Measurements from ENCODE around the gene MRRF.

DNA sequence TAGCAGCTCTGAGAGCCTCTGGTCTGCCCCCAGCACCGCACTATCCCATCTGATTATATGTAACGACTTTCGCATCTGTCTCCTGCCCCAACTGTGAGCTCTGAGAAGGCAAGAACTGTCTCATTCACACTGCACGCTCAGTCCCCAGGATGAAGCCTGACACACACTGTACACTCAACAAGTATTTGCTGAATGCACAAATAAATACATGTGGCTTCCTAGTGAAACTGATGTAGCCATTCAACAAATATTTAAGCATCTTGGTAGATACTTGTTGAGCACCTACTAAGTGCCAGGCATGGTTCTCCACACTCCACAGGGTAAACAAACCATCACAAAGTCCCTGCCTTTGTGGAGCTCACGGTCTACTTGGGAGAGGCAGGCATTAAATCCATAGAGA is 71.5 kb downstream of the MRRF start:
- TF ChIP-seq CTCF (IDR thresholded peaks at IDR 0.05; ENCODE audit: insufficient read depth, low read length) (no peak), POLR2AphosphoS5 (IDR thresholded peaks at IDR 0.05; ENCODE audit: low read depth) (no peak)
- TF ChIP-seq, protein P1, sequence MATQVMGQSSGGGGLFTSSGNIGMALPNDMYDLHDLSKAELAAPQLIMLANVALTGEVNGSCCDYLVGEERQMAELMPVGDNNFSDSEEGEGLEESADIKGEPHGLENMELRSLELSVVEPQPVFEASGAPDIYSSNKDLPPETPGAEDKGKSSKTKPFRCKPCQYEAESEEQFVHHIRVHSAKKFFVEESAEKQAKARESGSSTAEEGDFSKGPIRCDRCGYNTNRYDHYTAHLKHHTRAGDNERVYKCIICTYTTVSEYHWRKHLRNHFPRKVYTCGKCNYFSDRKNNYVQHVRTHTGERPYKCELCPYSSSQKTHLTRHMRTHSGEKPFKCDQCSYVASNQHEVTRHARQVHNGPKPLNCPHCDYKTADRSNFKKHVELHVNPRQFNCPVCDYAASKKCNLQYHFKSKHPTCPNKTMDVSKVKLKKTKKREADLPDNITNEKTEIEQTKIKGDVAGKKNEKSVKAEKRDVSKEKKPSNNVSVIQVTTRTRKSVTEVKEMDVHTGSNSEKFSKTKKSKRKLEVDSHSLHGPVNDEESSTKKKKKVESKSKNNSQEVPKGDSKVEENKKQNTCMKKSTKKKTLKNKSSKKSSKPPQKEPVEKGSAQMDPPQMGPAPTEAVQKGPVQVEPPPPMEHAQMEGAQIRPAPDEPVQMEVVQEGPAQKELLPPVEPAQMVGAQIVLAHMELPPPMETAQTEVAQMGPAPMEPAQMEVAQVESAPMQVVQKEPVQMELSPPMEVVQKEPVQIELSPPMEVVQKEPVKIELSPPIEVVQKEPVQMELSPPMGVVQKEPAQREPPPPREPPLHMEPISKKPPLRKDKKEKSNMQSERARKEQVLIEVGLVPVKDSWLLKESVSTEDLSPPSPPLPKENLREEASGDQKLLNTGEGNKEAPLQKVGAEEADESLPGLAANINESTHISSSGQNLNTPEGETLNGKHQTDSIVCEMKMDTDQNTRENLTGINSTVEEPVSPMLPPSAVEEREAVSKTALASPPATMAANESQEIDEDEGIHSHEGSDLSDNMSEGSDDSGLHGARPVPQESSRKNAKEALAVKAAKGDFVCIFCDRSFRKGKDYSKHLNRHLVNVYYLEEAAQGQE (IDR thresholded peaks at IDR 0.05; ENCODE audit: insufficient replicate concordance, low read depth) = no peak
